Measurements from ENCODE around the gene LST1.

GRCh38 chr6:31573239-31574105 is 12.6 kb upstream of the LST1 start:
- no peak for TF ChIP-seq EP300 (IDR thresholded peaks at IDR 0.05)
- no peak for TF ChIP-seq CTCF (IDR thresholded peaks at IDR 0.05)
